Measurements from ENCODE around the gene FOXP1.

- no peak for TF ChIP-seq MAX (IDR thresholded peaks at IDR 0.05)
- no peak for TF ChIP-seq CTCF (IDR thresholded peaks at IDR 0.05; ENCODE audit: low read depth, low read length, missing input control)
- no peak for TF ChIP-seq ATF3 (IDR thresholded peaks at IDR 0.05)
- TF ChIP-seq REST (IDR thresholded peaks at IDR 0.05) = no peak
- no peak for TF ChIP-seq YY1 (IDR thresholded peaks at IDR 0.05)
- no peak for TF ChIP-seq FOXA1 (IDR thresholded peaks at IDR 0.05)
- TF ChIP-seq RXRA (IDR thresholded peaks at IDR 0.05) = no peak
- TF ChIP-seq, protein P1, sequence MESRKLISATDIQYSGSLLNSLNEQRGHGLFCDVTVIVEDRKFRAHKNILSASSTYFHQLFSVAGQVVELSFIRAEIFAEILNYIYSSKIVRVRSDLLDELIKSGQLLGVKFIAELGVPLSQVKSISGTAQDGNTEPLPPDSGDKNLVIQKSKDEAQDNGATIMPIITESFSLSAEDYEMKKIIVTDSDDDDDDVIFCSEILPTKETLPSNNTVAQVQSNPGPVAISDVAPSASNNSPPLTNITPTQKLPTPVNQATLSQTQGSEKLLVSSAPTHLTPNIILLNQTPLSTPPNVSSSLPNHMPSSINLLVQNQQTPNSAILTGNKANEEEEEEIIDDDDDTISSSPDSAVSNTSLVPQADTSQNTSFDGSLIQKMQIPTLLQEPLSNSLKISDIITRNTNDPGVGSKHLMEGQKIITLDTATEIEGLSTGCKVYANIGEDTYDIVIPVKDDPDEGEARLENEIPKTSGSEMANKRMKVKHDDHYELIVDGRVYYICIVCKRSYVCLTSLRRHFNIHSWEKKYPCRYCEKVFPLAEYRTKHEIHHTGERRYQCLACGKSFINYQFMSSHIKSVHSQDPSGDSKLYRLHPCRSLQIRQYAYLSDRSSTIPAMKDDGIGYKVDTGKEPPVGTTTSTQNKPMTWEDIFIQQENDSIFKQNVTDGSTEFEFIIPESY (IDR thresholded peaks at IDR 0.05) = no peak
- no peak for TF ChIP-seq RAD21 (IDR thresholded peaks at IDR 0.05)
- TF ChIP-seq GABPA (IDR thresholded peaks at IDR 0.05 in 1 of 2, conservative IDR thresholded peaks at IDR 0.05 in 1 of 2) = no peak
- TF ChIP-seq SP1 (IDR thresholded peaks at IDR 0.05) = no peak
These were observed 328.0 kb downstream of the FOXP1 start for GRCh38 chr3:71255498-71255897.
